Fibroblast of lung (primary cell): Measurements from ENCODE around the gene TTC39B.

Experiments
- CTCF ChIP-seq, 2 donors: IDR thresholded peaks in 1 of 2; conservative IDR thresholded peaks in 1 of 2; 1 replicate in 1 of 2; 2 replicates in 1 of 2; pipeline ENCODE4 v1.5.1; 2011 to 2012; ENCODE audit warnings: low read length in 2 of 2, control low read depth in 1 of 2, inconsistent platforms in 1 of 2, low read depth in 1 of 2, mild to moderate bottlenecking in 1 of 2
- EZH2 ChIP-seq: IDR thresholded peaks from 2 replicates; pipeline ENCODE4 v1.5.1; 2012; ENCODE audit warnings: low read length, control low read depth, mild to moderate bottlenecking; ENCODE audit errors: missing control alignments

- TF ChIP-seq CTCF (conservative IDR thresholded peaks at IDR 0.05 in 1 of 2, IDR thresholded peaks at IDR 0.05 in 1 of 2; ENCODE audit: low read depth in 1 of 2, low read length in 2 of 2), result no peak
- no peak for TF ChIP-seq EZH2
These were observed 60.8 kb downstream of the TTC39B start for GRCh38 chr9:15246243-15246642.
